ENCODE data around the gene GPR50. TPM values are rescaled to one million over a fixed set of nuclear protein-coding genes. Genes with fewer than 3 reads are reported as not detected.

Gene GPR50
- total RNA-seq, 2 experiments from 2014 or later, result not detected

DNA sequence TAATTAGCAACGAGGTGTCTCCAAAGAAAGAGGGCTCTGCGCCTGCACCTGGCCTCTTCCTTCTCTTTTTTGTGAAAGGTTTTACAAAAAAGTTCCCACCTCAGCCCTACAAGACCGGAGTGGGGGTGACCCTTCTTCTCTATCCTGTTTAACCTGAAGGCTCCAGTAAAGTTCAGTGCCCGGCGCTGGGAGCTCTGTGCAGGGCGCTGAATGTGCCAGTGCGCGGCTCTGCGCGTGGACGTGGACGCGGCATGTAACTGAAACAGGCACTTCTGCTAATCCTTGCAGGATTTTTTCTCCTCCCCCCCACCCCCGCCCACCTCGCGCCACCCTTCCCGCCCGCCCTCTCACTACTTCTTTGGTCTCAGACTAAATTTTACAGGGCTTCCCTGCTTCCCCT lies 2.4 kb downstream of the GPR50 start:
- ATAC-seq (ENCODE audit: low read depth) (no peak), DNase-seq (no peak)
- POLR2A ChIA-PET, result no interaction called here
- H3K27me3 Mint-ChIP-seq, result peaks cover 78% of the 10 kb centered on the region
- H3K9me3 Mint-ChIP-seq, result no peaks in the 10 kb centered on the region
- H3K36me3 Mint-ChIP-seq, result peaks cover 1% of the 10 kb centered on the region
- peaks cover 3% of the 10 kb centered on the region for H3K4me1 Mint-ChIP-seq
- H3K27ac Mint-ChIP-seq, result no peak overlapping the region
- peak overlapping the region; percentile 61 for H3K4me3 Mint-ChIP-seq

GRCh38 chrX:151180400-151180799 lies 4.0 kb downstream of the GPR50 start:
- Mint-ChIP-seq H3K4me1 (peaks cover 6% of the 10 kb centered on the region), H3K36me3 (peaks cover 1% of the 10 kb centered on the region), H3K4me3 (no peak overlapping the region), H3K27me3 (peaks cover 70% of the 10 kb centered on the region), H3K9me3 (no peaks in the 10 kb centered on the region), H3K27ac (no peak overlapping the region)
- DNase-seq (no peak), ATAC-seq (ENCODE audit: low read depth) (no peak)
- POLR2A ChIA-PET, result no interaction called here

GRCh38 chrX:151181088-151181487 lies 4.7 kb downstream of the GPR50 start:
- DNase-seq, result no peak
- no peak for ATAC-seq (ENCODE audit: low read depth)
- Mint-ChIP-seq H3K27me3 (peaks cover 69% of the 10 kb centered on the region), H3K4me1 (peaks cover 6% of the 10 kb centered on the region), H3K36me3 (no peaks in the 10 kb centered on the region), H3K4me3 (no peak overlapping the region), H3K9me3 (no peaks in the 10 kb centered on the region), H3K27ac (no peak overlapping the region)
- POLR2A ChIA-PET, result no interaction called here

DNA sequence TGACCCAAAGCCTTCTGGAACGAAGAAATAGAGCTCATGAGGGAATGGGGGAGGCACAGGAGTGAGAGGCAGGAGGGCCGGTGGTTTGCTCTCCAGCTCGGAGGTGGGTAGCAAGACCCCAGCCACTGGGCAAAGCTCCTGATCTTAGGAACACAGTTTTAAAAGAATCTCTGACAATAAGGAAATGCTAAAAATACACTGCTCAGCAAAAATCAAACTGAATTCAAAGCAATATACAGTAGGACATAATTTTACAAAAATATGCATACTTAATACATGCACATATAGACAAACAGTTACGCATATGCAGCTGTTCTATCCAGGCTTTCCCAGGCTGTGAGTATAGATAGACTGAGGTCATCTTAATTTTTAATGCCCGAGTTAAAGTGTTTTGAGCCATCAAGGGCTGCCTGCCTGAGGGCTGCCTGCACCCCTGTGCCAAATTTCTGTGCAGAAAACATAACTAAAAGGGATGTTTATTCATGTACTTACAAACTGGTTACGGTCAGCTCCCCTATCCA lies 6.9 kb downstream of the GPR50 start:
- peaks cover 6% of the 10 kb centered on the region for H3K4me1 Mint-ChIP-seq
- ATAC-seq (ENCODE audit: low read depth) (no peak), DNase-seq (no peak)
- no peak overlapping the region for H3K4me3 Mint-ChIP-seq
- H3K27me3 Mint-ChIP-seq, result peaks cover 55% of the 10 kb centered on the region
- H3K9me3 Mint-ChIP-seq, result no peaks in the 10 kb centered on the region
- H3K36me3 Mint-ChIP-seq, result no peaks in the 10 kb centered on the region
- no peak overlapping the region for H3K27ac Mint-ChIP-seq
- POLR2A ChIA-PET, result no interaction called here

DNA sequence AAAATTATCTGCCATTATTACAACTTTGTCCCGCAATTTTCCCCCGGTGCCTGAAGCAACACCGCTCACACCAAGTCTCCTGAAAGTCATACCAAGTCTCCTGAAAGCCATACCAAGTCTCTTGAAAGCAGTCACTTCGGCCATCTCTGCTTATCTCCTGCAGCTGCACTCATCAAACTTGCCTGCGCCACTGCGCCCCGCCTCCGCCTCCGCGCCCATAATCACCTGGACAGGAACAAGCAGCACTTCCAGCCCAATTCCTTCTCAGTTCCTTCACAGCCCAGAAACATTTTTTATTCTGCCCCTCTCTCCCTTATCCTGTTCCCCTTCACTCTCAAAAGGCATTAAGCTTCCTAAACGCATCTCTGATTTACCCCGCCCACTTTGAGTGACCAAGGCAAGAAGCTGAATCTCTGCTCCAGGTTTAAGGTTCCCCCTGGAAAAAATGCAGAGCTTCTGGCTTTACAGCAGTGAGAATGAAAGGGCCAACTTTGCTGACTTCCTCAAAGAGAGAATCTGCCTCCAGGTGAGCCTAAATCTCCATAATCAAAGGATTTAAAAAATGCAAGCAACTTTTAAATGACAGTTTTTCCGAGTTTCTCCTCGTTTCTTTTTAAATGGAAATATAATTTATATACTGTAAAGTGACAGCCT lies 7.7 kb downstream of the GPR50 start:
- POLR2A ChIA-PET, result no interaction called here
- ATAC-seq (ENCODE audit: low read depth) (no peak), DNase-seq (no peak)
- Mint-ChIP-seq H3K27me3 (peaks cover 49% of the 10 kb centered on the region), H3K27ac (no peak overlapping the region), H3K36me3 (no peaks in the 10 kb centered on the region), H3K4me3 (no peak overlapping the region), H3K4me1 (peaks cover 3% of the 10 kb centered on the region), H3K9me3 (no peaks in the 10 kb centered on the region)

DNA sequence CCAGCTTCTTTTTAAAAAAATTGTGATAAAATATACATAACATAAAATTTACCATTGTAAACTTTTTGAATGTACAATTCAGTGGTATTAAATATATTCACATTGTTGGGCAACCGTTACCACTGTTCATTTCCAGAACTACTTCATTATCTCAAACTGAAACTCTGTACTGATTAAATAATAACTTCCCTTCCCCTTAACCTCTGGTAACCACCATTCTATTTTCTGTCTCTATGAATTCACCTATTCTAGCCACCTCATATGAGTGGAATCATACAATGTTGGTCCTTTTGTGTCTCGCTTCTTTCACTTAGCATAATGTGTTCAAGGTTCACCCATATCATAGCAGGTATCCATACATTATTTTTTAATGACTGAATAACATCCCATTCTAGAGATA lies 8.3 kb downstream of the GPR50 start:
- H3K36me3 Mint-ChIP-seq, result no peaks in the 10 kb centered on the region
- peaks cover 43% of the 10 kb centered on the region for H3K27me3 Mint-ChIP-seq
- H3K4me1 Mint-ChIP-seq, result peaks cover 3% of the 10 kb centered on the region
- DNase-seq (no peak), ATAC-seq (ENCODE audit: low read depth) (no peak)
- H3K4me3 Mint-ChIP-seq, result no peak overlapping the region
- H3K9me3 Mint-ChIP-seq, result no peaks in the 10 kb centered on the region
- H3K27ac Mint-ChIP-seq, result no peak overlapping the region
- POLR2A ChIA-PET, result no interaction called here

- ATAC-seq (ENCODE audit: low read depth) (no peak), DNase-seq (no peak)
- no peak overlapping the region for H3K27ac Mint-ChIP-seq
- no peaks in the 10 kb centered on the region for H3K9me3 Mint-ChIP-seq
- peaks cover 9% of the 10 kb centered on the region for H3K27me3 Mint-ChIP-seq
- H3K4me3 Mint-ChIP-seq, result no peak overlapping the region
- POLR2A ChIA-PET, result no interaction called here
- H3K36me3 Mint-ChIP-seq, result no peaks in the 10 kb centered on the region
- H3K4me1 Mint-ChIP-seq, result no peaks in the 10 kb centered on the region
These were observed 30.5 kb downstream of the GPR50 start for GRCh38 chrX:151206871-151207270.

DNA sequence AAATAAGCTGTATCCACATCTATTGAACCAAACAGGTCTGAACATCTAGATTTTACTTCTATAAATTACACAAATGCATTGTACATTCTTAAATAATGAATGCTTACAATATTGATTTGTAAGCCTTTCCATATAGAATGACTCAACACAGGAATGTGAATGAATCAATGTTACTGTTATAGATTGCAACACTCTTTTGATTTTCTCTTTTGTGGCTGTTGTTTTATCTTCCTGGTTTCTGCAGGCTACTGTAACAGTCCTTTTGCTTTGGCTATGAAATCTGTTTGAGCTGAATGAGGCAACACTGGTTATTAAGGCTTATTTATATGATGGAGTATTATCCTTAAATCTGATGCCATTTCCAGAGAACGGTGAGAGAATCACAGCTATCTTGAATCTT lies 49.5 kb downstream of the GPR50 start:
- H3K4me3 Mint-ChIP-seq, result no peak overlapping the region
- POLR2A ChIA-PET, result no interaction called here
- peaks cover 22% of the 10 kb centered on the region for H3K27me3 Mint-ChIP-seq
- no peaks in the 10 kb centered on the region for H3K9me3 Mint-ChIP-seq
- no peak for DNase-seq
- no peak for ATAC-seq (ENCODE audit: low read depth)
- H3K4me1 Mint-ChIP-seq, result no peaks in the 10 kb centered on the region
- H3K36me3 Mint-ChIP-seq, result no peaks in the 10 kb centered on the region
- no peak overlapping the region for H3K27ac Mint-ChIP-seq

GRCh38 chrX:151226941-151227340 lies 50.6 kb downstream of the GPR50 start:
- Mint-ChIP-seq H3K4me3 (no peak overlapping the region), H3K9me3 (no peaks in the 10 kb centered on the region), H3K27ac (no peak overlapping the region), H3K4me1 (no peaks in the 10 kb centered on the region), H3K36me3 (no peaks in the 10 kb centered on the region), H3K27me3 (peaks cover 22% of the 10 kb centered on the region)
- no peak for ATAC-seq (ENCODE audit: low read depth)
- POLR2A ChIA-PET, result no interaction called here
- no peak for DNase-seq

DNA sequence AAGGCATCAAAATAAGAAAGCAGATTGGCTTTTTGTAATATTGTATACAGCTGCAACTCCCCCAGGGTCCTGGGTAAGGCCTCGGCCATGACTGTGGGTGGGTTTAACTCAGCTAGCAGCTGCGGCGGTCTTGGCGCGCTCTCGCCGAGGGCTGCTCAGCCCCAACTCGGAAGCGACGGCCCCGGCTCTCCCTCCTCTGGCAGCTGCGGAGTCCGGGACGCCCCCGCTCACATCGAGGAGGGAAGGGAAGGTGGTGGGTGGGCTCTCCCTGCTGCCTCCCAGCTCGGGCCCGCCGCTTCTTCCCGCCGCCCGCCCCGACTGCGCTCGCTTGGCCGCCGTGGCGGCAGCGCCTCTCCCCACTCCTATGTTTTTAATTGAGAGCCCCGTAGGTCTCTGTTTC lies 51.2 kb downstream of the GPR50 start:
- Mint-ChIP-seq H3K27me3 (peaks cover 22% of the 10 kb centered on the region), H3K4me3 (no peak overlapping the region), H3K27ac (no peak overlapping the region), H3K9me3 (no peaks in the 10 kb centered on the region), H3K4me1 (no peaks in the 10 kb centered on the region), H3K36me3 (no peaks in the 10 kb centered on the region)
- ATAC-seq (ENCODE audit: low read depth) (no peak), DNase-seq (no peak)
- POLR2A ChIA-PET, result no interaction called here

- Mint-ChIP-seq H3K36me3 (no peaks in the 10 kb centered on the region), H3K4me1 (no peaks in the 10 kb centered on the region)
- ATAC-seq (ENCODE audit: low read depth), result no peak
These were observed 52.6 kb downstream of the GPR50 start for GRCh38 chrX:151228935-151229334.

More at GRCh38 chrX:151228935-151229334, 52.6 kb downstream of the GPR50 start:
- Mint-ChIP-seq H3K27me3 (peaks cover 22% of the 10 kb centered on the region), H3K4me3 (no peak overlapping the region), H3K9me3 (no peaks in the 10 kb centered on the region), H3K27ac (no peak overlapping the region)
- no peak for DNase-seq
- POLR2A ChIA-PET, result no interaction called here

Small RNAs within 50 kb of the gene (microRNA-seq; reads per million reads assigned to microRNA genes)
- not detected for gene MIR4330

Other genes starting within 250 kb of the GPR50 start
- 10 to 100 TPM; 32.6 to 33.8 TPM for gene HMGB3, start 193.2 kb upstream of the GPR50 start, total RNA-seq
- 10 to 100 TPM; 39.1 to 43.7 TPM for gene VMA21, start 220.6 kb downstream of the GPR50 start, total RNA-seq

Measured in activated naive CD8-positive, alpha-beta T cell treated with anti-CD3 and anti-CD28 coated beads, Interleukin-2, amount 10 ng/mL, durations not matched to agents 7 days and 5 days (primary cell).